Fibroblast of pulmonary artery (primary cell): Measurements from ENCODE around the gene PIH1D2.
"Not testable (repeated sequence)": the region's sequence is repeated elsewhere in the genome, so short reads cannot be mapped to it uniquely, and the experiment has no call there.

ENCODE experiments used
- DNase-seq: peaks from one replicate; pipeline ENCODE4 v3.0.0-alpha.2; 2010; ENCODE audit warnings: low read depth
- H3K4me3 ChIP-seq: replicated peaks from 2 replicates; pipeline ENCODE4 v1.5.1; 2011; ENCODE audit warnings: low read depth, mild to moderate bottlenecking, control low read depth, low read length, moderate library complexity
- TF ChIP-seq, protein P1 (sequence below): IDR thresholded peaks from 2 replicates; pipeline ENCODE4 v1.5.1; 2011; ENCODE audit warnings: mild to moderate bottlenecking, control low read depth, low read length, inconsistent platforms; ENCODE audit errors: missing control alignments

Gene PIH1D2

DNA sequence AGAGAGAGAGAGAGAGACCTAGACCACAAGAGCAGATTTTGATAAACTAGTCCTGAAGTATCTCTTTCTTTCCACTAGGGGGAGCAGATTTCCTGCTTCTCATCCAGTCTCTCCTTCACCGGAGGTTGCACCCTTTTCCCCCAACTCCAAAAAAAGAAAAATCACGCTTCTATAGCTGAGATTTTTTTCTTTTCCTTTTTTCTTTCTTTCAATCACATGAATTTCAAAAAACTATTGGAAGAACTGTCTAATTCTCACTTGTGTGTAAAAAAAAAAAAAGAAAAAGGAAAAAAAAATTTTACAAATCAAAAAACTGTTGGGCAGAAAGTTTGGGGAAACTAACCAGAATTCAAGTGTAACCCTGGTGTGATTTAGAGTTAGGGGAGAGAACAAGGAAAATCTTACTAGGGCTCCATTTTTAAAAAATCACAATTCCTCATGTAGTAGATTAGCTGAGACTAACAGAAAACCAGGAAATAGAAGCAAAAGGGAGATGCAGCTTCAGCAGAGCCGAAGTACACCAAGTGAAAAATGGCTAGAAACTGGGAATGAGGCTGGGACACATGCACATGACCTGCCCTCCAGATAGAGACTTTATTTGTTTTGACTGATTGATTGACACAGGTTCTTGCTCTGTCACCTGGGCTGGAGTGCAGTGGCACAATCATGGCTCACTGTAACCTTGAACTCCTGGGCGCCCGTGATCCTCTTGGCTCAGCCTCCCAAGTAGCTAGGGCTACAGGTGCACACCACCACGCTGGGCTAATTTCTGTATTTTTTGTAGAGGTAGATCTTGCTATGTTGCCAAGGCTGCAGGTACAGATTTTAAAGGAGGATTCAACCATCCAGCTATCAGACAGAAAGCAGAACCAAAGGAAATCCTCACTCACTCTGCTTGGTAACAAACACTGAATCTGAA is 40.0 kb upstream of the PIH1D2 start:
- peak; percentile 76 for DNase-seq
- TF ChIP-seq, protein P1, sequence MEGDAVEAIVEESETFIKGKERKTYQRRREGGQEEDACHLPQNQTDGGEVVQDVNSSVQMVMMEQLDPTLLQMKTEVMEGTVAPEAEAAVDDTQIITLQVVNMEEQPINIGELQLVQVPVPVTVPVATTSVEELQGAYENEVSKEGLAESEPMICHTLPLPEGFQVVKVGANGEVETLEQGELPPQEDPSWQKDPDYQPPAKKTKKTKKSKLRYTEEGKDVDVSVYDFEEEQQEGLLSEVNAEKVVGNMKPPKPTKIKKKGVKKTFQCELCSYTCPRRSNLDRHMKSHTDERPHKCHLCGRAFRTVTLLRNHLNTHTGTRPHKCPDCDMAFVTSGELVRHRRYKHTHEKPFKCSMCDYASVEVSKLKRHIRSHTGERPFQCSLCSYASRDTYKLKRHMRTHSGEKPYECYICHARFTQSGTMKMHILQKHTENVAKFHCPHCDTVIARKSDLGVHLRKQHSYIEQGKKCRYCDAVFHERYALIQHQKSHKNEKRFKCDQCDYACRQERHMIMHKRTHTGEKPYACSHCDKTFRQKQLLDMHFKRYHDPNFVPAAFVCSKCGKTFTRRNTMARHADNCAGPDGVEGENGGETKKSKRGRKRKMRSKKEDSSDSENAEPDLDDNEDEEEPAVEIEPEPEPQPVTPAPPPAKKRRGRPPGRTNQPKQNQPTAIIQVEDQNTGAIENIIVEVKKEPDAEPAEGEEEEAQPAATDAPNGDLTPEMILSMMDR, result peak; percentile 64
- no peak overlapping the region for H3K4me3 ChIP-seq

DNA sequence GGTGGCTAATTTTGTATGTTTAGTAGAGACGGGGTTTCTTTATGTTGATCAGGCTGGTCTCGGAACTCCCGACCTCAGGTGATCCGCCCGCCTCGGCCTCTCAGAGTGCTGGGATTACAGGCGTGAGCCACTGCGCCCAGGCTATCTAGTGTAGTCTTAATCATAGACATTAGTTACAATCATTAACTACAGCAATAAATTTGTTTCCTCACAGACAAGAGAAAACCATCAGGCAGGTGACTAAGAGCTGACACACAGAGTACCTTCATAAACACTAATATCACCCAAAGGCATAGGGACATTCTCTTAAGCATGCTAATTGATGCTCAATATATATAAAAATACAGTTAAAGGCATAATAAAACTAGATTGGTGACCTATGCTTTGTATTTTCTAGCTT is 32.3 kb upstream of the PIH1D2 start:
- DNase-seq, result no peak
- no peak overlapping the region for H3K4me3 ChIP-seq
- TF ChIP-seq, protein P1, result no peak

DNA sequence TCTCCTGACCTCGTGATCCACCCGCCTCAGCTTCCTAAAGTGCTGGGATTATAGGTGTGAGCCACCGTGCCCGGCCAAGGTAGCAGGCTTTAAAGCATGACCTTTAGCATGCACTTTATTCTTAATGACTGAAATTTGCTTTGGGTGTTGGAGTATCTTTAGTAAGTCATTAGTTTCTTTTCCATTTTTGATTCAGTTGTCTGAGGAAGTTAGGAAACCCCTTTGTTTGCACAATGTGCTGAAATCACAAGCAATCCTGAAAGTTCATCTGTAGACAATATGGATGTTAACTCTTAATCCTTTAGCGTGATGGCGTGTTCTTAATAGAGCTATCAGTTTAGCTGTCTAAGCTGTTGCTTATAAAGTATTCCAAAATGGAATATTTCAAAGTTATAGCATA is 29.6 kb upstream of the PIH1D2 start:
- TF ChIP-seq, protein P1, result no peak
- DNase-seq, result no peak
- no peak overlapping the region for H3K4me3 ChIP-seq

DNA sequence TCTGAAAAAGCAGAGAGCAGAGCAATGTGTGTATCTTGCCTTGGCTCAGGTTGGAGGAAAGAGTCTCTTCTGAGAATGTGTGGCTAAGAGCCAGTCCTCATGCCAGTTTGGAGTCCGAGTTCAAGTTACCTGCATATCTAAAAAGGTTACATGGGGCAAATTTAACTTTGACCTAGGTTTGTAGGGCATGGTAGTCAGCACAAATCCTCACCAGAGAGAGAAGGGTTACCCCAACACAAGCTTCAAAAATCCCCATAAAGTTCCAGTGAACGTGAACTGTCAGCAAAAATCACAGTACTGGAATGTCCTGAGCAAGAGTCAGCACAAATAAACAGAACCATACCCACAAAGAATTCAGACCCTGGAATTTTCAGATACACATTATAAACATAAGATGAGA is 26.6 kb upstream of the PIH1D2 start:
- TF ChIP-seq, protein P1, result no peak
- no peak overlapping the region for H3K4me3 ChIP-seq
- no peak for DNase-seq

DNA sequence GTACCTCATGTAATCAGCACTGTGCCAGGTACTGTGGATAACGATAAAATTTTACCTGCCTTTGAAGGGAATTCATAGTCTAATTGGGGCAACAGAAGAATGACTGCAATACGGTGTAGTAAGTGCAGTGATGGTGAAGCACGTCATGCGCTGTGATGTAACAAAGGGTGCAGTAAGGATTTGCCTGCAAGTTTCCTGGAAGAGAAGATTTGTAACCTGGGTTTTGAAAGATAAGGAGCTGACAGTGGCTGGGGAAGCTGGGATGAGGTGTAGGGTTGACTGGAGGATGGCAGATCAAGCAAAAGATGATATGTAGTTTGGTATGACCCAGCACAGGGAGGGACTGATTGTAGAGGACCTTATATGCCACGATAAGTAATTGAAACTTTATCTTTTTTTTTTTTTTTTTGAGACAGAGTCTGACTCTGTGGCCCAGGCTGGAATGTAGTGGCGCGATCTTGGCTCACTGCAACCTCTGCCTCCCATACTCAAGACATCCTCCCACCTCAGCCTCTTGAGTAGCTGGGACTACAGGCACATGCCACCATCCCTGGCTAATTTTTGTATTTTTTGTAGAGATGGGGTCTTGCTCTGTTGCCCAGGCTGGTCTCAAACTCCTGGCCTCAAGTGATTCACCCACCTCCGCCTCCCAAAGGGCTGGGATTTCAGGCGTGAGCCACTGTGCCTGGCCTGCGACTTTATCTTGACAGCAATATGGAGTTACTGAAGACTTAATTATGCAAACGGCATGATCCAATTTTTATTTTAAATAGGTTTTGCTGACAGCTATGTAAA is 24.1 kb upstream of the PIH1D2 start:
- TF ChIP-seq, protein P1, result no peak
- H3K4me3 ChIP-seq, result no peak overlapping the region
- no peak for DNase-seq

DNA sequence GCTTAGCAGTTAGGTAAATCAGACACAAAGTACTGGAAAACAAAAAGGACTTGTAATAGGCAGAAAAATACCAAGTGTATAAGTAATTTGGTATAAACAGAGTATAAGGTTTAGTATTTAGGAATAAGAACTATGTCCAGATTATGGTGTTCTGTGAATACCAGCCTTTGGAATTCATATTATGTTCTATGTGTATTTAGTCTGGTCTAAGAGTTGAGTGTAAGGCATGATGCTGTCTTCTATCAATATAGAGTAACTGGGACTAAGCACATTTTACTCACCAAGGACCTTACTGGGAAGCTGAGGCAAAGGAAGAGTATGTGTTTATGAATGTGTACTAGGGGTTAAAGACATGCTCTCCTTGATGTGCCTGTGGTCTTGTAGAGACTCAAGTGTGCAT is 22.4 kb upstream of the PIH1D2 start:
- H3K4me3 ChIP-seq, result no peak overlapping the region
- DNase-seq, result no peak
- TF ChIP-seq, protein P1, result no peak

DNA sequence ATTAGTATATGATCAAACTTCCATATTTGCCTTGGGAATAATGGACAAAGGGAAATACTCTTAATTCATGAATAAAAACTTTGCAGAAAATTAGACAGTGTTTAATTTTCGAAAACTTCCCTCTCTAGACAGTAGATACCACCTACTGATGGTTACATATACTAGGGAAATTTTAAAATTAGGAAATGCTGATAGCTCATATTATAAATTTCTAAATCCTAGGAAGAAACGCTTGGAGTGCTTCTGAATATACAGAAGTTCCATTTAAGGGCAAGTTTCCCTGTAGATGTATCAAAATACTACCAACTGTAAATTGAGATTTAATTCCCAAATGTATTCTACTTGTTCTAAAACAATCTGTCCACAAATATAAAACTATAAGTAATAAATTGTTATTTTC is 21.5 kb upstream of the PIH1D2 start:
- DNase-seq, H3K4me3 ChIP-seq: not testable (repeated sequence)
